Type B pancreatic cell (in vitro differentiated cells): Measurements from ENCODE around the gene BDKRB2. TPM values are rescaled to one million over a fixed set of nuclear protein-coding genes. Genes with fewer than 3 reads are reported as not detected.

ENCODE experiments used
- DNase-seq: peaks from one replicate; pipeline ENCODE4 v3.0.0; 2021; ENCODE audit warnings: mixed read lengths; ENCODE audit not compliant: unreplicated experiment; ENCODE audit errors: extremely low spot score
- H3K27ac Mint-ChIP-seq: 2 replicates; pipeline ENCODE4 v1.8.0; 2021; ENCODE audit warnings: mild to moderate bottlenecking, mixed read lengths
- H3K27me3 Mint-ChIP-seq: 2 replicates; pipeline ENCODE4 v1.8.0; 2021; ENCODE audit warnings: mixed read lengths
- H3K36me3 Mint-ChIP-seq: 2 replicates; pipeline ENCODE4 v1.8.0; 2021; ENCODE audit warnings: mixed read lengths
- H3K4me1 Mint-ChIP-seq: one replicate; pipeline ENCODE4 v1.8.0; 2021; ENCODE audit warnings: mixed read lengths; ENCODE audit not compliant: unreplicated experiment
- H3K4me3 Mint-ChIP-seq: 2 replicates; pipeline ENCODE4 v1.8.0; 2021; ENCODE audit warnings: mild to moderate bottlenecking, mixed read lengths
- H3K9me3 Mint-ChIP-seq: 2 replicates; pipeline ENCODE4 v1.8.0; 2021; ENCODE audit warnings: mixed read lengths
- CTCF ChIP-seq: fragments of 200-600 bp; sonication (generic); conservative IDR thresholded peaks from 2 replicates; pipeline ENCODE4 v1.5.0; 2021; ENCODE audit warnings: antibody characterized with exemption, mild to moderate bottlenecking
- total RNA-seq: library from RNA; stranded (reverse); gene quantifications from 2 replicates; pipeline ENCODE4 v1.2.1, GENCODE V29; 2021; ENCODE audit warnings: low replicate concordance

The BDKRB2 gene
- total RNA-seq, 1 donor from 2014 or later, result 2.1 TPM

GRCh38 chr14:96268431-96269358, 64.1 kb downstream of the BDKRB2 start:
- DNase-seq, result peak; percentile 52
- Mint-ChIP-seq H3K4me3 (no peak overlapping the region), H3K9me3 (peaks cover 10% of the 10 kb centered on the region), H3K36me3 (no peaks in the 10 kb centered on the region), H3K27ac (no peak overlapping the region), H3K4me1 (peaks cover 26% of the 10 kb centered on the region), H3K27me3 (no peaks in the 10 kb centered on the region)
- TF ChIP-seq CTCF, result no peak

DNA sequence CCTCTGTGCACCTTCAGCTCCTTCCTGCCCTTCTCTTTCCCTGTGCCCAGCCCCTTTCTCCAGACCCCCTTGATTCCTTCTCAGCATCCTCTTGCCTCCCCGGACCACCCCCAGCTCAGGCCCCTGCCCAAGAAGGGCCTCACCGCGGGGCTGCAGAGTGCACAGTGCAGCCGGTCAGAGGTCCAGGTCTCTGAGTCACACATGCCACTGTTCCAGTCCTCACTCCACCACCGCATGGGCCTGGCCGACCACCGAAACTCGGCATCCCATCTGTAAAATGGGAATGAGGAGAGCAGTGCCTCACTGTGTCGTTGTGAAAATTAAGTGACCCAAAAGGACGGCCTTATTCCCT, 64.7 kb downstream of the BDKRB2 start:
- TF ChIP-seq CTCF, result no peak

GRCh38 chr14:96270565-96271420, 66.2 kb downstream of the BDKRB2 start:
- TF ChIP-seq CTCF, result no peak
- Mint-ChIP-seq H3K9me3 (peaks cover 7% of the 10 kb centered on the region), H3K27ac (no peak overlapping the region), H3K36me3 (no peaks in the 10 kb centered on the region), H3K27me3 (no peaks in the 10 kb centered on the region), H3K4me3 (no peak overlapping the region), H3K4me1 (peaks cover 40% of the 10 kb centered on the region)
- no peak for DNase-seq

More for the DNA sequence above, 64.7 kb downstream of the BDKRB2 start:
- H3K9me3 Mint-ChIP-seq, result peaks cover 7% of the 10 kb centered on the region
- peaks cover 32% of the 10 kb centered on the region for H3K4me1 Mint-ChIP-seq
- peak; percentile 61 for DNase-seq
- no peaks in the 10 kb centered on the region for H3K27me3 Mint-ChIP-seq
- no peak overlapping the region for H3K27ac Mint-ChIP-seq
- no peak overlapping the region for H3K4me3 Mint-ChIP-seq
- no peaks in the 10 kb centered on the region for H3K36me3 Mint-ChIP-seq

DNA sequence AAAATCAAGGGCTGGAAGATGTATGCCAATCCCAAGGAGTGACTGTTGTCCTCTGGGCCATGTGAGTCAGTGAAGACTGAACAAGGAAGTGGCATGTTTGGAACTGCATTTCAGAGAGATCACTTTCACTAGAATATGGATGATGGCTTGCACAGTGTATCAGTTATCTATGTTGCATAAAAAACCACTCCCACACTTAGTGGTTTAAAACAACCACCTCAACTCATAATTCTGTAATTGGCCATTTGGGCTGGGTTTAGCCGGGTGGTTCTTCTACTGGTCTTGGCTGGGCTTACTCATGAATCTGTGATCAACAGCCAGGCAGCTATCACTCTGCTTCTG, 66.8 kb downstream of the BDKRB2 start:
- Mint-ChIP-seq H3K27ac (no peak overlapping the region), H3K27me3 (no peaks in the 10 kb centered on the region), H3K4me1 (peaks cover 36% of the 10 kb centered on the region), H3K9me3 (peaks cover 7% of the 10 kb centered on the region), H3K4me3 (no peak overlapping the region), H3K36me3 (no peaks in the 10 kb centered on the region)
- TF ChIP-seq CTCF, result no peak
- no peak for DNase-seq

DNA sequence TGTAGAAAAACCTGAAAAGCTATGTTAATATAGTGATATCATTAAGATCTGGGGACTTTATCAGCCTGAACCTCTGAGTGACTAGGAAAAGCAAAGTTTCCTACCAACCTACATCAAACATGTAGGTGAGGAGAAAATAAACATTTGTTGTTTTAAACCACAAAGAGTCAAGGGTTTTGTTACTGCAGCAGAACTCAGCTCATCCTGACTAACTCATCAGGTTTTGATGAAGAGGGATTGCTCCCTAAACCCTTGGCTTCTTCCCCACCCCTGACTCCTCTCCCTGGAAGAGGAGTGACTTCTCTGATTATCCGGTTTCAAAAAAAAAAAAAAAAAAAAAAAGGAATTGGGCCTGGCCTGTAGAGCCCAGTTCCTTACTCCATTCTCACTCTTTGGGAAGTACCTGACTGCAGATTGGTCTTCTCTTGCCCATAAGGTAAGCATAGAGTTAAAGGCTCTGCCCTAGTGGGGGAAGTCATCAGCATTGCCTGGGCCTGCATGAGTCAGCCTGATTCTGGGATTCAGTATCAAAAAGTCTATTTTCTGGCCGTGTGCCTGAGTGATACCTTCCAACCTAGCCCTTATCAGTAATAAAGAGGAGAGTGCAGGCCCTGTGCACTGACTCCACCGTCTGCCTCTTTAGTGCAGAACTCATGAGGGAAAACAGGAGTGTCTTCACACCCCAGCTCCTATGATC, 68.3 kb downstream of the BDKRB2 start:
- H3K36me3 Mint-ChIP-seq, result no peaks in the 10 kb centered on the region
- no peak overlapping the region for H3K4me3 Mint-ChIP-seq
- no peaks in the 10 kb centered on the region for H3K27me3 Mint-ChIP-seq
- H3K27ac Mint-ChIP-seq, result no peak overlapping the region
- peaks cover 7% of the 10 kb centered on the region for H3K9me3 Mint-ChIP-seq
- TF ChIP-seq CTCF, result no peak
- no peak for DNase-seq
- peaks cover 26% of the 10 kb centered on the region for H3K4me1 Mint-ChIP-seq
